ENCODE data around the gene RASGRP4. TPM values are rescaled to one million over a fixed set of nuclear protein-coding genes. Genes with fewer than 3 reads are reported as not detected.

Gene RASGRP4
- total and polyA plus RNA-seq, 2 donors (not counting 1 experiment from before 2014, with no cell fraction given): not detected

GRCh38 chr19:38417146-38417543 is 8.9 kb downstream of the RASGRP4 start:
- Histone ChIP-seq H4K20me1 (ENCODE audit: control insufficient read depth, extremely low read depth, insufficient read depth, low read length) (no peaks in the 10 kb centered on the region), H3K27me3 (ENCODE audit: control insufficient read depth, insufficient read depth, low read length) (peaks cover 10% of the 10 kb centered on the region), H2AFZ (ENCODE audit: low read length) (no peak overlapping the region), H3K27ac (ENCODE audit: insufficient read depth, low read length) (no peak overlapping the region), H3K36me3 (ENCODE audit: control insufficient read depth, insufficient read depth, low read length) (no peaks in the 10 kb centered on the region), H3K4me3 (replicated peaks in 1 of 4; ENCODE audit: control extremely low read depth in 1 of 4, insufficient read depth in 1 of 4, low read depth in 3 of 4, low read length in 4 of 4) (no peak overlapping the region), H3K9ac (ENCODE audit: insufficient read depth, low read length) (no peak overlapping the region), H3K4me1 (ENCODE audit: control insufficient read depth, extremely low read depth, insufficient read depth, low read length) (no peaks in the 10 kb centered on the region), H3K4me2 (ENCODE audit: extremely low read depth, insufficient read depth, low read length) (no peak overlapping the region), H3K79me2 (ENCODE audit: control insufficient read depth, insufficient read depth, low read length) (no peaks in the 10 kb centered on the region), H3K9me3 (ENCODE audit: control insufficient read depth, insufficient read depth, low read depth, low read length) (no peaks in the 10 kb centered on the region)
- DNase-seq (ENCODE audit: low read depth in 2 of 2): no peak
- TF ChIP-seq CTCF (conservative IDR thresholded peaks at IDR 0.05 in 1 of 2, IDR thresholded peaks at IDR 0.05 in 1 of 2; ENCODE audit: low read depth in 1 of 2, low read length in 2 of 2): no peak
- TF ChIP-seq EZH2 (IDR thresholded peaks at IDR 0.05; ENCODE audit: low read length, missing control alignments): no peak

GRCh38 chr19:38413416-38413815 is 12.6 kb downstream of the RASGRP4 start:
- no peaks in the 10 kb centered on the region for H4K20me1 ChIP-seq (ENCODE audit: control insufficient read depth, extremely low read depth, insufficient read depth, low read length)
- DNase-seq (ENCODE audit: low read depth in 2 of 2): no peak
- H3K9me3 ChIP-seq (ENCODE audit: control insufficient read depth, insufficient read depth, low read depth, low read length): no peaks in the 10 kb centered on the region
- no peaks in the 10 kb centered on the region for H3K79me2 ChIP-seq (ENCODE audit: control insufficient read depth, insufficient read depth, low read length)
- H3K27ac ChIP-seq (ENCODE audit: insufficient read depth, low read length): no peak overlapping the region
- peaks cover 7% of the 10 kb centered on the region for H3K27me3 ChIP-seq (ENCODE audit: control insufficient read depth, insufficient read depth, low read length)
- TF ChIP-seq EZH2 (IDR thresholded peaks at IDR 0.05; ENCODE audit: low read length, missing control alignments) (no peak), CTCF (conservative IDR thresholded peaks at IDR 0.05 in 1 of 2, IDR thresholded peaks at IDR 0.05 in 1 of 2; ENCODE audit: low read depth in 1 of 2, low read length in 2 of 2) (no peak)
- no peak overlapping the region for H3K9ac ChIP-seq (ENCODE audit: insufficient read depth, low read length)
- no peak overlapping the region for H3K4me2 ChIP-seq (ENCODE audit: extremely low read depth, insufficient read depth, low read length)
- H2AFZ ChIP-seq (ENCODE audit: low read length): no peak overlapping the region
- no peaks in the 10 kb centered on the region for H3K36me3 ChIP-seq (ENCODE audit: control insufficient read depth, insufficient read depth, low read length)
- H3K4me1 ChIP-seq (ENCODE audit: control insufficient read depth, extremely low read depth, insufficient read depth, low read length): no peaks in the 10 kb centered on the region
- no peak overlapping the region for H3K4me3 ChIP-seq (replicated peaks in 1 of 4; ENCODE audit: control extremely low read depth in 1 of 4, insufficient read depth in 1 of 4, low read depth in 3 of 4, low read length in 4 of 4)

- TF ChIP-seq CTCF (conservative IDR thresholded peaks at IDR 0.05 in 1 of 2, IDR thresholded peaks at IDR 0.05 in 1 of 2; ENCODE audit: low read depth in 1 of 2, low read length in 2 of 2) (no peak), EZH2 (IDR thresholded peaks at IDR 0.05; ENCODE audit: low read length, missing control alignments) (no peak)
- no peak for DNase-seq (ENCODE audit: low read depth in 2 of 2)
Measured at GRCh38 chr19:38412961-38413360, 13.1 kb downstream of the RASGRP4 start.

More at GRCh38 chr19:38412961-38413360, 13.1 kb downstream of the RASGRP4 start:
- Histone ChIP-seq H3K79me2 (ENCODE audit: control insufficient read depth, insufficient read depth, low read length) (no peaks in the 10 kb centered on the region), H3K9me3 (ENCODE audit: control insufficient read depth, insufficient read depth, low read depth, low read length) (no peaks in the 10 kb centered on the region), H3K9ac (ENCODE audit: insufficient read depth, low read length) (no peak overlapping the region), H3K27ac (ENCODE audit: insufficient read depth, low read length) (no peak overlapping the region), H3K27me3 (ENCODE audit: control insufficient read depth, insufficient read depth, low read length) (peaks cover 3% of the 10 kb centered on the region), H2AFZ (ENCODE audit: low read length) (no peak overlapping the region), H3K4me3 (replicated peaks in 1 of 4; ENCODE audit: control extremely low read depth in 1 of 4, insufficient read depth in 1 of 4, low read depth in 3 of 4, low read length in 4 of 4) (no peak overlapping the region), H4K20me1 (ENCODE audit: control insufficient read depth, extremely low read depth, insufficient read depth, low read length) (no peaks in the 10 kb centered on the region), H3K4me1 (ENCODE audit: control insufficient read depth, extremely low read depth, insufficient read depth, low read length) (no peaks in the 10 kb centered on the region), H3K4me2 (ENCODE audit: extremely low read depth, insufficient read depth, low read length) (no peak overlapping the region), H3K36me3 (ENCODE audit: control insufficient read depth, insufficient read depth, low read length) (no peaks in the 10 kb centered on the region)
